Endothelial cell of umbilical vein (primary cell): Measurements from ENCODE around the gene PLA2R1.

ENCODE experiments used
- CTCF ChIP-seq, 2 donors: IDR thresholded peaks; 1 replicate in 1 of 2; 2 replicates in 1 of 2; pipeline ENCODE4 v1.5.1; 2011; ENCODE audit warnings: low read length in 2 of 2, mild to moderate bottlenecking in 2 of 2, moderate library complexity in 2 of 2, control low read depth in 1 of 2, inconsistent platforms in 1 of 2, low read depth in 1 of 2; ENCODE audit not compliant: insufficient read depth in 1 of 2; ENCODE audit errors: extremely low read depth in 1 of 2
- EZH2 ChIP-seq: IDR thresholded peaks from 2 replicates; pipeline ENCODE4 v1.6.1; 2012; ENCODE audit warnings: borderline replicate concordance, low read depth, mild to moderate bottlenecking, moderate library complexity, low read length, inconsistent platforms; ENCODE audit not compliant: severe bottlenecking
- GATA2 ChIP-seq: IDR thresholded peaks from 2 replicates; pipeline ENCODE4 v1.7.0; 2011; ENCODE audit warnings: low read depth, mild to moderate bottlenecking, moderate library complexity, mixed read lengths, low read length; ENCODE audit not compliant: insufficient read length, insufficient read depth
- JUN ChIP-seq: IDR thresholded peaks from 2 replicates; pipeline ENCODE4 v1.6.1; 2011; ENCODE audit warnings: borderline replicate concordance, low read depth; ENCODE audit not compliant: insufficient read length, insufficient read depth
- MAX ChIP-seq: IDR thresholded peaks from 2 replicates; pipeline ENCODE4 v1.6.1; 2011; ENCODE audit not compliant: insufficient read depth, insufficient read length
- MYC ChIP-seq: IDR thresholded peaks from one replicate; pipeline ENCODE4 v1.6.1; 2011; ENCODE audit warnings: mild to moderate bottlenecking, low read depth, low read length
- POLR2A ChIP-seq: IDR thresholded peaks from 2 replicates; pipeline ENCODE4 v1.6.1; 2012; ENCODE audit warnings: low read depth, mild to moderate bottlenecking, control low read depth, low read length
- POLR2AphosphoS5 ChIP-seq: IDR thresholded peaks from 2 replicates; pipeline ENCODE4 v1.6.1; 2012; ENCODE audit warnings: low read depth, mild to moderate bottlenecking, control low read depth, low read length, moderate library complexity; ENCODE audit not compliant: insufficient read depth

- TF ChIP-seq MYC (no peak), MAX (no peak), CTCF (IDR thresholded peaks at IDR 0.05; ENCODE audit: extremely low read depth in 1 of 2, insufficient read depth in 1 of 2, low read depth in 1 of 2, low read length in 2 of 2) (no peak), POLR2AphosphoS5 (no peak), EZH2 (no peak), GATA2 (no peak), POLR2A (no peak), JUN (no peak)
Measured at GRCh38 chr2:159897720-159898119, 164.7 kb downstream of the PLA2R1 start.
